K562 (cell line): Measurements from ENCODE around the gene RNF215.

Source experiments
- CBX5 ChIP-seq: IDR thresholded peaks from 2 replicates; pipeline ENCODE4 v1.6.1; 2014; ENCODE audit warnings: low read depth, borderline replicate concordance
- HDAC6 ChIP-seq: IDR thresholded peaks from 2 replicates; pipeline ENCODE4 v1.6.1; 2012; ENCODE audit warnings: low read depth, mild to moderate bottlenecking, control low read depth, inconsistent platforms, low read length, moderate library complexity
- MCM3 ChIP-seq: fragments of 450-650 bp; IDR thresholded peaks from 2 replicates; pipeline ENCODE4 v1.6.1; 2016
- POLR2A ChIP-seq: fragments of 450-650 bp; conservative IDR thresholded peaks from 2 replicates; pipeline ENCODE4 v1.6.1; 2016
- SNIP1 ChIP-seq: fragments of 450-650 bp; IDR thresholded peaks from 2 replicates; pipeline ENCODE4 v1.7.1; 2017; ENCODE audit warnings: low read depth, mild to moderate bottlenecking
- ZBTB8A ChIP-seq: fragments of 450-650 bp; IDR thresholded peaks from 2 replicates; pipeline ENCODE4 v1.6.1; 2018; ENCODE audit warnings: mild to moderate bottlenecking, moderate library complexity; ENCODE audit not compliant: partially characterized antibody
- ZNF561 ChIP-seq: fragments of 450-650 bp; formaldehyde crosslinking; conservative IDR thresholded peaks from 2 replicates; pipeline ENCODE4 v1.4.0; 2020; ENCODE audit warnings: mild to moderate bottlenecking, moderate library complexity
- TF ChIP-seq, protein P1 (sequence below): sonication (generic); formaldehyde crosslinking; IDR thresholded peaks from 2 replicates; pipeline ENCODE4 v1.9.0; 2022; ENCODE audit warnings: mild to moderate bottlenecking, missing genetic modification reagents
- TF ChIP-seq, protein P2 (sequence below): sonication (generic); formaldehyde crosslinking; IDR thresholded peaks from 2 replicates; pipeline ENCODE4 v1.8.1; 2023; ENCODE audit warnings: mild to moderate bottlenecking, missing genetic modification reagents

DNA sequence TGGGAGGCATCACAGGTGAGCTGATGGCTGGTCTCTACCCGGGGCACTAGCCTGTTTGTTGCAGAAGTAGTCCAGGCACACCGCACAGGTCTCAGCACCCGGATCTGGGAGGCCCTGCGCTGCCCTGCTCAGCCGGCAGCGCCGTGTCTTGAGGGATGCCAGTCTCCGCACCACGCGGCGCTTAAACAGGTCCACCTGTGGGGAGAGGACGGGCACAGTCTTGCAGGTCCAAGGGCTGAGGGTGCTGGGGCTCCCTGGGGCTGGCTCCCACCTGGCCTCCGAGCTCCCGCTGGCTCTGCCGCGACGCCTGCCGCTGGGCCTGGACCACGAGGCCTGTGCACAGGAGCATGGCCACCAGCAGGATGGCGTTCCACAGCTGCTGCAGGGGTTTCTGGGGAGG is 7.2 kb downstream of the RNF215 start:
- TF ChIP-seq ZNF561 (CRISPR knock-in tag) = no peak
- TF ChIP-seq, protein P1, sequence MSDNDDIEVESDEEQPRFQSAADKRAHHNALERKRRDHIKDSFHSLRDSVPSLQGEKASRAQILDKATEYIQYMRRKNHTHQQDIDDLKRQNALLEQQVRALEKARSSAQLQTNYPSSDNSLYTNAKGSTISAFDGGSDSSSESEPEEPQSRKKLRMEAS = no peak
- TF ChIP-seq SNIP1 = no peak
- TF ChIP-seq HDAC6 = no peak
- TF ChIP-seq, protein P2, sequence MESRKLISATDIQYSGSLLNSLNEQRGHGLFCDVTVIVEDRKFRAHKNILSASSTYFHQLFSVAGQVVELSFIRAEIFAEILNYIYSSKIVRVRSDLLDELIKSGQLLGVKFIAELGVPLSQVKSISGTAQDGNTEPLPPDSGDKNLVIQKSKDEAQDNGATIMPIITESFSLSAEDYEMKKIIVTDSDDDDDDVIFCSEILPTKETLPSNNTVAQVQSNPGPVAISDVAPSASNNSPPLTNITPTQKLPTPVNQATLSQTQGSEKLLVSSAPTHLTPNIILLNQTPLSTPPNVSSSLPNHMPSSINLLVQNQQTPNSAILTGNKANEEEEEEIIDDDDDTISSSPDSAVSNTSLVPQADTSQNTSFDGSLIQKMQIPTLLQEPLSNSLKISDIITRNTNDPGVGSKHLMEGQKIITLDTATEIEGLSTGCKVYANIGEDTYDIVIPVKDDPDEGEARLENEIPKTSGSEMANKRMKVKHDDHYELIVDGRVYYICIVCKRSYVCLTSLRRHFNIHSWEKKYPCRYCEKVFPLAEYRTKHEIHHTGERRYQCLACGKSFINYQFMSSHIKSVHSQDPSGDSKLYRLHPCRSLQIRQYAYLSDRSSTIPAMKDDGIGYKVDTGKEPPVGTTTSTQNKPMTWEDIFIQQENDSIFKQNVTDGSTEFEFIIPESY = no peak
- TF ChIP-seq CBX5 = no peak
- TF ChIP-seq ZBTB8A = no peak
- no peak for TF ChIP-seq MCM3
- no peak for TF ChIP-seq POLR2A
